HL-60 (cell line): ENCODE results near the gene NOS1.

ENCODE experiments used
- DNase-seq, 2 experiments: peaks; one replicate each; pipeline ENCODE4 v3.0.0-alpha.2; 2010 to 2020; ENCODE audit warnings: low read depth in 1 of 2, low spot score in 1 of 2
- H3K27ac ChIP-seq: fragments of 250-450 bp; sonication (Bioruptor Pico); replicated peaks from 2 replicates; pipeline ENCODE4 v1.5.1; 2020; ENCODE audit warnings: mild to moderate bottlenecking, moderate library complexity
- H3K27me3 ChIP-seq: fragments of 250-450 bp; sonication (Bioruptor Pico); 2 replicates; pipeline ENCODE4 v1.5.1; 2021; ENCODE audit warnings: mild to moderate bottlenecking, moderate library complexity; ENCODE audit not compliant: insufficient read depth, poor library complexity, severe bottlenecking
- H3K4me3 ChIP-seq: replicated peaks from 2 replicates; pipeline ENCODE4 v1.5.1; 2011; ENCODE audit warnings: mild to moderate bottlenecking, control low read depth, low read length; ENCODE audit not compliant: insufficient read depth
- CTCF ChIP-seq: IDR thresholded peaks from one replicate; pipeline ENCODE4 v1.5.1; 2011; ENCODE audit warnings: low read length, control low read depth, inconsistent platforms; ENCODE audit not compliant: insufficient read depth
- GABPA ChIP-seq: IDR thresholded peaks from 2 replicates; pipeline ENCODE4 v1.6.1; 2012; ENCODE audit warnings: low read depth
- POLR2AphosphoS5 ChIP-seq: IDR thresholded peaks from 2 replicates; pipeline ENCODE4 v1.6.1; 2012; ENCODE audit warnings: low read depth
- REST ChIP-seq: IDR thresholded peaks from 2 replicates; pipeline ENCODE4 v1.6.1; 2012; ENCODE audit warnings: low read depth; ENCODE audit not compliant: insufficient replicate concordance
- SPI1 ChIP-seq: IDR thresholded peaks from 2 replicates; pipeline ENCODE4 v1.6.1; 2012; ENCODE audit warnings: low read depth, mild to moderate bottlenecking, borderline replicate concordance

Gene NOS1

GRCh38 chr12:117309276-117309925, 52.0 kb downstream of the NOS1 start:
- Histone ChIP-seq H3K27me3 (no peaks in the 10 kb centered on the region), H3K27ac (no peak overlapping the region), H3K4me3 (no peak overlapping the region)
- TF ChIP-seq POLR2AphosphoS5 (no peak), SPI1 (no peak), REST (no peak), GABPA (no peak), CTCF (no peak)
- DNase-seq: no peak

- TF ChIP-seq CTCF: no peak
- TF ChIP-seq GABPA: no peak
- TF ChIP-seq SPI1: no peak
- TF ChIP-seq REST: no peak
- no peak for TF ChIP-seq POLR2AphosphoS5
- DNase-seq: no peak
- H3K27me3 ChIP-seq: no peaks in the 10 kb centered on the region
- no peak overlapping the region for H3K4me3 ChIP-seq
- no peak overlapping the region for H3K27ac ChIP-seq
These were observed 61.3 kb downstream of the NOS1 start for GRCh38 chr12:117300174-117300573.

- Histone ChIP-seq H3K27me3 (no peaks in the 10 kb centered on the region), H3K27ac (no peak overlapping the region), H3K4me3 (no peak overlapping the region)
- TF ChIP-seq REST (no peak), SPI1 (no peak), POLR2AphosphoS5 (no peak), GABPA (no peak)
- no peak for DNase-seq
These were observed 62.7 kb downstream of the NOS1 start for GRCh38 chr12:117298648-117299225.
